GM21619 (cell line): ENCODE results near the gene ADGRF5.

Source experiments
- ATAC-seq: cut with Tn5 transposase; IDR thresholded peaks from one replicate; pipeline ENCODE4 v1.9.1; 2021; ENCODE audit not compliant: unreplicated experiment

ADGRF5 gene

DNA sequence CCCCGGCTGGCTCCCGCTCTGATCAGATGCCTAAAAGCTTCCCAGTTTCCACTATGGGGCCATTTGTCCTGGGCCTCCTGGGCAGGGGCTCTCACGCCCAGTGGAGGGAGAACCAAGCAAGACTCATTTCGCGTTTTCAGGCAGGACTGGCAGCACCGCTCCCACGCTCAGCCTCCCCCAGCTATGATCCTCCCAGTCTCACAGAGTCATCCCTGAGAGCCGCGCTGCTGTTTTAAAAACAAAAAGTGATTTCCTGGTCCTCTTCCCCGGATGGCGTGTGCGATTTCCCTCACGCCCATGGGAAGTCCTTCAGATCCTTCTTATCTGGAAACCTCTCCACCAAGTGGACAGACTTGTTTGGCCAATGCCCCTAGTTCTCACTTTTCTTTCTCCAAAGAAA is at the start of gene ADGRF5:
TSS of gene ADGRF5 (minus strand) at position 208 of the 400 bp plus-strand sequence. CDS start 15,176 bp downstream, outside the sequence.
- no peak for ATAC-seq

DNA sequence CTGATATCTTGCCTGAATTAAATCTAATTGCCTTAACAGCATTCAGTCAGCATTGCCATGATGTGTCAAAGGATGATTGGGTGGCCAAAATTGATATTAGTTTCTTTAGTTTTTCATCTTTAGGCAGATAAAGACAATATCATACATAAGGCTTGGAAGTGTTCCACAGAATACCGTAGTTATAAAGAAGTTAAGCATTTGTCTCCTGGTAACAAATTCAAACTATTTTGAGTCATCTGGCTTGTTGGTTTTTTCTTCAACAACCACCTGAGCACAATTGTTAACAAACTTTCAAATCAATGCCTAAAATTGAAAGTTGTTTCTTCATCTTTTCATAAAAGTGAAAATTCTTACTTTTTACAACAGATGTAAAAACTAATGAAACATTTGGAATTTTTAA is 47.5 kb upstream of the ADGRF5 start:
- no peak for ATAC-seq

- ATAC-seq, result no peak
Observed at GRCh38 chr6:46967826-46968349, 46.1 kb upstream of the ADGRF5 start.

GRCh38 chr6:46964716-46965519 is 43.2 kb upstream of the ADGRF5 start:
- no peak for ATAC-seq

GRCh38 chr6:46963626-46964025 is 41.9 kb upstream of the ADGRF5 start:
- no peak for ATAC-seq

DNA sequence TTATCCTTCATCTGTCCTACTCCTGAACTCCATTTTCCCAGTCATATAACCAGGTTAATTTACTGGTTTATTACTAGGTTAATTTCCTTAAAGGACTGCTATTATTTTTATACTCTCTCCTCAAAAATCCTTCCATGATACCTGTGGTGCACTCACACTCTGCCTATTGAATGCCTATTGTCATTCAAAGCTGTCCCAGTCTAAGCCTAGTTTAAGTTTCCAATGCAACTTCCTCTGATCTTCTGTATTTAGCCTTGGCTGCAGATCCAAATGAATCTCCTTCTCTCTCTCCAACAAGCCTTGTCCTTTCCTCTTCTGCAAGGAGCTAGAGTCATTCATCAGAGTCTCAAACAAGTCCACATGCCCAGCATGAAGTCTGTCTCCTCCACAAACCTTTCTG is 41.3 kb upstream of the ADGRF5 start:
- ATAC-seq, result no peak

DNA sequence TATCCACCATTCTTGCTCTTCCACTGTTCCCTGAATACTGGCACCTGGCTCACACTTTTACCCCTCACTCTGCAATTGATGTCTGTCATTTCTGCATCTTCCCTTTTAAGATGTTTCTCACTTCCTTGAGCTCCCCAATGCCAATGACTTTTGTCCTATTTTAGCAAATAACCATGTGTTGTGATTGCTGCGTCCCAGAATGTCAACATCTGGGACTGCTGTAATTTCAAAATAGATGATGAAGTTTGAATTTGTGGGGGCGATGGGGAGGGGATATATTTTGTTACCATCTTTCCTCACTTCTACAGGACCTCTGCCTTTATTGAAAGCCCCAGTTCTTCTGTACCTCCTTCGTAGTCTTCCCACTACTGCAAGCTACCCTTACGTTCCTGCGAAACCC is 40.0 kb upstream of the ADGRF5 start:
- no peak for ATAC-seq

DNA sequence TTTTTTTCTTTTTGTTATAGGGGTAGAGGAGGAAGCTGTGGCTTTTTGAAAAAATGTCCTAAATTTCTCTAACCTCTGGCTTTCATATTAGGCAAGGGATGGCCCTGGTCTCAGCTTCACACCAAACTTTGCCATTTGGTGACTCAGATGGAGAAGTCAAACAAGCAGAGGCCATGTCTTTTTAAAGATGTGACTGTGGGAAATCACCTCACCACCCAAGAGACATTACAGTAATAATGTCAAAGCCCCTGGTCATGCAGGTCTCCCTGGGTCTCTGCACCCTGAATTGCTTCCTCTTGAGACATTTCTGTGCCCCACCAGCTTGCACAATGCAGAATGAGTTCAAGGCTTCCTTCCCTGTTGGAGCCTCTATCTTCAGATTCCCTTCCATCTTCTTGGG is 39.5 kb upstream of the ADGRF5 start:
- ATAC-seq, result no peak

- no peak for ATAC-seq
Observed at GRCh38 chr6:46959419-46959818, 37.7 kb upstream of the ADGRF5 start.

DNA sequence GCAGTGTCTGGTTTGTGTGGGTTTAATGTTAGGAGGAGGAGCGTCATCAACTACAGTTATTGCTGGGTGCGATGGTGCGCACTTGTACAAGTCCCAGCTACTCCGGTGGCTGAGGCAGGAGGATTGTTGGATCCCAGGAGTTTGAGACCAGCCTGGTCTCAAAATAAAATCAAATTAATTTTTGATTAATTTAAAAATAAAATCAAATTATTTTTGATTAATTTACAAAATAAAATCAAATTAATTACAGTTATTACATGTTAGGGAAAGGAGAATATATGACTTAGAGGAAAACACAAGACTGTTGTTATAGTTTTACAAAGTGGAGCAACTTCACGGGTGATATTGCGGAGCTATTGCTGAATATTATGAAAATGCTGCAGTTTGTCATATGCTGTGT is 34.7 kb upstream of the ADGRF5 start:
- ATAC-seq, result no peak

- ATAC-seq, result no peak
Observed at GRCh38 chr6:46954837-46955451, 33.2 kb upstream of the ADGRF5 start.

GRCh38 chr6:46953921-46954320 is 32.2 kb upstream of the ADGRF5 start:
- ATAC-seq, result no peak

DNA sequence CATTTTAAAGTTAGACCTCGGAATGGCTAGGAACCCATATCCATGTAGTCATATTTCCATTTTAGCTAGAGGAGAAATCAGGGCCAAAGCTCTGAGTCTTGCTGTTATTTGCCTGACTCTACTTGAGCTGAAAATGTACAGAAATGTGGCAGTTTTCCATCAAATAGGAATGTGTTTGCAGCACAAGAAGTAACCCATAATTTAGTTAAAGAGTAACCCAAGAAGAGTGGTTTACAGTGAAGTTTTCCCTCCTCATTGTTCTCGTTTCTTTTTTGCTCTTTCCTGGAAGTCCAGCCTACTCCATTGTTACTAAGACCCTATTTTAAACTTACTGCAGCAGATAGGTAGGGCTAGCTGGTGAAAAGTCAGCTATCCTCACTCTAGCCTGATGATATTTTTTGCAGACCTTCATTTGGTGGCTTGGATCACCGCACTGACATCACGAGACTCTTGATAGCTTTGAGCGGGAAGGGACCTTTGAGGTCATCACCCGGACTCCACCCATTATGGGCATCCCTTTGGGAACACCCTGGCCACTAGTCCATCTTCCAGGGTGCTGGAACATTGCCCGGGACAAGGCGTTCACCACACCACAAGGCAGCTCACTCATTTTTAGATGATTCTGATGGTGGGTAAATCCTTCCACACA is 28.0 kb upstream of the ADGRF5 start:
- ATAC-seq, result no peak

DNA sequence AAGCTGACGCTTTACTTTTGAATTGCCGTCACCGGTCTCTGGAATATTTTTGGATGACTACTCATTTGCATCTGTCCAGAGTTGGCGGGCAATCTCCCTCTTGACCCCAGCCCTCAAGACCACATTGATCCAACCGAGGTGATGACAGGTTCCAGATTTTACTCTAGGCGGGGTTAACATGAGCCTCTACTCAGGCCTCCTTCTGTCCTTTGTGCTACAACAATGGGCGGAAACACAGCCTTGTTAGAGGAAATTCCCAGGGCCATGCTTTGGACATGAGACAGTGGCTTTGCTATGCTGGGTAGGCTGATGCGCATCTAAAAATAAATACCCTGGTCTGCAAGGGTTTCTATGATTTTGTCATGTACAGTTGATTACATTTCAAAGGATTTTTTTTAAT is 27.0 kb upstream of the ADGRF5 start:
- ATAC-seq, result no peak

GRCh38 chr6:46947497-46947896 is 25.8 kb upstream of the ADGRF5 start:
- ATAC-seq, result no peak

DNA sequence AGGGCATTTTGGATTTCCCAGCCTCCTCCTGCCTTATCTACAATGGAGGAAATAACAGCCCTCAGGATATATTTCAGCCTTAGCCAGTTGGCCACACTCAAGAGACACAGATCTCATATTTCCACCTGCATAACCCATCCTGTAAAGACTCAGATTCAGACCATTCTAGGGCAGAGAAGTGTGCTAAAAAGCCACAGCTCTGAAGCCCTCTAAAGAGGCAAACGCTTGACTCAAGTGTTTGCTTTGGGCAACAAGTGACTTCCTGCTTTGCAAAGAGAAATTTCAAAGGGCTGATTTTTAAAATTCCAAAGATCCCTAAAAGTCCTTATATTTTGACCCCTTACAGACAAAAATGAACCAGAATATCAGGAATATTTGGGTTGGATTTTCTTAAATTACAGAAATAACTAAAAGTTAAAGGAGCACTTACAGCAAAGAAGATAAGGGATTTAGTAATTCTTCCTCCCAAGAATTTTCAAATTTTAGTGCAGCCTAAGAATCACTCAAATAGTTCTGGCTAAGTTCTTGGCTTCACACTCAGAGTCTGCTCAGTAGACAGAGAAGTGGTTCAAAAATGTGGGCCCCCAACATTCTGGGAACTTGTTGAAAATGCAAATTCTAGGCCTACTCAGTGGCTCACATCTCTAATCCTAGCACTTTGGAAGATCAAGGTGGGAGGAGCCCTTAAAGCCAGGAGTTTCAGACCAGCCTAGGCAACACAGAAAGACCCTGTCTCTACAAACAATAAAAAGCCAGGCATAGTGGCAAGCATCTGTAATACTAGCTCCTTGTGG is 18.9 kb upstream of the ADGRF5 start:
- no peak for ATAC-seq

DNA sequence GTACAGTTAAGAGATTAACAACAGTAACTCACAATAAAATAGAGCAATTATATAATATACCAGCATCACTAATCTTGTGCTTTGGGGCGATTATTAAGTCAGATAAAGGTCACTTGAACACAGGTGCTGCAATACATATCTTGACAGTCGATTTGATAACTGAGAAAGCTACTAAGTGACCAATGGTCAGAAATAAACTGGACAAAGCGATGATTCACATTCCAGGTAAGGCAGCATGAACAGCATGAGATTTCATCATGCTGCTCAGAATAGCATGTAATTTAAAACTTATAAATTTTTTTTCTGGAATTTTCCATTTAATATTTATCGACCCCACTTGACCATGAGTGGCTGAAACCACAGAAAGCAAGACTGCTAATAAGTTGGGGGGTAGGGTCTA is 15.9 kb upstream of the ADGRF5 start:
- ATAC-seq, result no peak

DNA sequence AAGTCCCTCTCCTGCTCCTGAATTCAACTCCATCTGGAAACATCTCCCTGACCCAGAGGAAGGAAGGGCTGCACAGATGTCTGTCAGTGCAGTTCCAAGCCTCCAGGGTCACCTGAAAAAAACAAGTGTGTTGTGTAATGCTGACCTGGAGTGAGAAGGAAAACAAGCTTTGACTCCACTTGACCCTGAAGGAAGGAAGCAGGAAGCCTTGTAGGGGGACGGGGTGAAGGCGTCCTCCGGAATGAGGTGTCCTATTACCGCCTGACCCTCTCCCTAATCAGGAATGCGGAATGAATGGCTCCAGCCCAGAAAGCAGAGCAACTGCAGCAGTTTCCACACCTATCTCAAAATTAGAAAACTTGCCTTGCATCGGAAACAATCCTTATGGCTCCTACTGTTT is 13.9 kb upstream of the ADGRF5 start:
- ATAC-seq, result no peak

DNA sequence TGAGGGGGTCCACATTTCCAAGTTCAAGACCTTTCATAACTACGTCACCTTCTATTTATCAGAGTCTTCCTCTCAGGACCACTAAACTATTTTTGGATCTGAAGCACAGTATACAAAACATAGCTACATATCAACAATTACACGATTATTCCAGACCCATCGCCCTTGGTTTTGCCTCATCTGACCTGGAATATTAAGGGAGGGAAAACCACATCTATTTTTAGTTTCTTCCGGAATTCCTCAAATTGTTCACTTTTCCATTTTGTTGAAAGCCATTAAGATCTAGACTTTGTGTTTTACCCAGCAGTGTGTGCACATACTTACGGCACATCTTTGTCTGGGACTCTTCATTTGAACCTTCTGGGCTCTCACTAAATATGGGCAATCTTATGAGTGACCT is 12.0 kb upstream of the ADGRF5 start:
- ATAC-seq, result no peak

DNA sequence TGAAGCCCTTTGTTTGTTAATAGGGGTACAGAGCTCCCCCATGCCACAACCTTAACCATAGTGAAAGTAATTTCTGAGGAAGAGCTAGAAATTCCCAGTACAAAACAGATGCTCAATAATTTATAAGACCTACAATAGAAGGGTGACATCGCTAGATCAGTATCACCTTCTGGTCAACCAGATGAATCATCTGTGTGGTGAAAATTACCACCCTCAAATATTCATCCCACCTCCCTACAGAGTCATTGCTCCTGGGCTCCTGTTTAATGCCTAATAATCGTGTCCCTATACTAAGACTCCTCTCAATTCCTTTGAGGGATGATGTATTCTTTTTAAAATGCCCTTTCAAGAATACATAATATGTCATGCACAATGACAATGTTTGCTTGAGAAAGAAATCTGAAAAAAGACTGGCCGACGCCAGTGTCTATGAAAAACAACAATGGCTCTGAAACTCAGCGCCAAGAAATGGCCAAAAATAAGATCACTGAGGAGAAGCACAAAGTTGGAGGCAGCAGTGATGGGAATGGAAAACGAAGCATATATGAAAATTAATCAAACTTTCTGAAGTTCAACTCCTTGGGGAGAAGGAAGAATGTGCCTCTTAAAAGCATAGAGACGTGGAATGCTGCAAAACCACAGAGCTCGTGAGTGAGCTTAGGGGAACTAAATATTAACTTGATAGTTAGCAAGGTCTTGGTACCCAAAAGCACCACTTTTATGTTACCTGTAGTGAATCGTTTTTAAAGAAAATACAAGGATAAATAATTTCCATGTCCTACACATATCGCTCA is 11.0 kb upstream of the ADGRF5 start:
- ATAC-seq, result no peak
